ENCODE measurements around the gene ETV6. TPM values are rescaled to one million over a fixed set of nuclear protein-coding genes. Genes with fewer than 3 reads are reported as not detected.

ETV6 gene
- total RNA-seq, 2 experiments from 2014 or later: 17.1 to 19.3 TPM

GRCh38 chr12:11829764-11830194 lies 180.3 kb downstream of the ETV6 start:
- H3K36me3 ChIP-seq (ENCODE audit: insufficient read depth, low read length): no peaks in the 10 kb centered on the region; the same call in none of the 2 replicates
- H2AFZ ChIP-seq (ENCODE audit: low read length): no peak overlapping the region
- intact Hi-C loops (cut with micrococcal nuclease; ENCODE audit: unreplicated experiment): no loop called here
- H3K79me2 ChIP-seq (ENCODE audit: insufficient read depth, low read depth, low read length): peaks cover 4% of the 10 kb centered on the region; the same call in 1 of the 2 replicates
- no peaks in the 10 kb centered on the region for H3K9me2 ChIP-seq (ENCODE audit: insufficient read depth, low read length)
- H3K9me3 ChIP-seq (ENCODE audit: low read length): no peaks in the 10 kb centered on the region
- ChIA-PET POLR2A (interaction anchor here (0.7 to 1.2 kb wide), 5 partner anchors 17 to 192 kb away, joined by 3 to 5 read pairs (median 3); no protein-coding TSS in a partner anchor), CTCF (ENCODE audit: unreplicated experiment) (no interaction called here)
- H3K4me2 ChIP-seq (ENCODE audit: low read length): peak overlapping the region; percentile 31; the same call in 1 of the 2 replicates
- no peak for TF ChIP-seq EZH2phosphoT487 (IDR thresholded peaks at IDR 0.05; ENCODE audit: borderline replicate concordance, low read depth, low read length)
- no peak for TF ChIP-seq CTCF (conservative IDR thresholded peaks at IDR 0.05; ENCODE audit: low read length)
- H3K27ac ChIP-seq (ENCODE audit: low read depth, low read length, poor library complexity, severe bottlenecking): no peak overlapping the region
- BruUV-seq (replicated peaks): no TSS peak
- DNase-seq (ENCODE audit: low spot score): no peak
- H3K4me3 ChIP-seq (ENCODE audit: low read depth, low read length, poor library complexity, severe bottlenecking): no peak overlapping the region
- H3K4me1 ChIP-seq (ENCODE audit: insufficient read depth, low read length, poor library complexity, severe bottlenecking): peaks cover 66% of the 10 kb centered on the region
- no peaks in the 10 kb centered on the region for H4K20me1 ChIP-seq (ENCODE audit: insufficient read depth, low read length)

GRCh38 chr12:11830307-11830801 lies 180.9 kb downstream of the ETV6 start:
- Histone ChIP-seq H3K9me2 (ENCODE audit: insufficient read depth, low read length) (no peaks in the 10 kb centered on the region), H3K4me2 (ENCODE audit: low read length) (peak overlapping the region; percentile 31; the same call in 1 of the 2 replicates), H3K4me3 (ENCODE audit: low read depth, low read length, poor library complexity, severe bottlenecking) (no peak overlapping the region), H3K36me3 (ENCODE audit: insufficient read depth, low read length) (no peaks in the 10 kb centered on the region; the same call in none of the 2 replicates), H3K27ac (ENCODE audit: low read depth, low read length, poor library complexity, severe bottlenecking) (no peak overlapping the region), H3K4me1 (ENCODE audit: insufficient read depth, low read length, poor library complexity, severe bottlenecking) (peaks cover 66% of the 10 kb centered on the region), H4K20me1 (ENCODE audit: insufficient read depth, low read length) (no peaks in the 10 kb centered on the region), H3K9me3 (ENCODE audit: low read length) (no peaks in the 10 kb centered on the region), H3K79me2 (ENCODE audit: insufficient read depth, low read depth, low read length) (peaks cover 6% of the 10 kb centered on the region; the same call in 1 of the 2 replicates), H2AFZ (ENCODE audit: low read length) (peak overlapping the region; percentile 6; the same call in 1 of the 2 replicates)
- no peak for DNase-seq (ENCODE audit: low spot score)
- CTCF ChIA-PET (ENCODE audit: unreplicated experiment): no interaction called here
- POLR2A ChIA-PET: interaction anchor here (0.7 to 1.2 kb wide), 7 partner anchors 13 to 192 kb away, joined by 3 to 5 read pairs (median 3); no protein-coding TSS in a partner anchor
- TF ChIP-seq EZH2phosphoT487 (IDR thresholded peaks at IDR 0.05; ENCODE audit: borderline replicate concordance, low read depth, low read length) (no peak), CTCF (conservative IDR thresholded peaks at IDR 0.05; ENCODE audit: low read length) (no peak)
- intact Hi-C loops (cut with micrococcal nuclease; ENCODE audit: unreplicated experiment): no loop called here
- BruUV-seq (replicated peaks): no TSS peak

- H3K9me2 ChIP-seq (ENCODE audit: insufficient read depth, low read length): no peaks in the 10 kb centered on the region
- ChIA-PET CTCF (ENCODE audit: unreplicated experiment) (no interaction called here), POLR2A (interaction anchor here (0.7 to 2.9 kb wide), 5 partner anchors 13 to 166 kb away, joined by 3 to 9 read pairs (median 3); no protein-coding TSS in a partner anchor)
- no peak for TF ChIP-seq EZH2phosphoT487 (IDR thresholded peaks at IDR 0.05; ENCODE audit: borderline replicate concordance, low read depth, low read length)
- no peak for TF ChIP-seq CTCF (conservative IDR thresholded peaks at IDR 0.05; ENCODE audit: low read length)
- H3K79me2 ChIP-seq (ENCODE audit: insufficient read depth, low read depth, low read length): peaks cover 6% of the 10 kb centered on the region; the same call in 1 of the 2 replicates
- no TSS peak for BruUV-seq (replicated peaks)
- no peaks in the 10 kb centered on the region; the same call in 1 of the 2 replicates for H3K36me3 ChIP-seq (ENCODE audit: insufficient read depth, low read length)
- H3K4me3 ChIP-seq (ENCODE audit: low read depth, low read length, poor library complexity, severe bottlenecking): no peak overlapping the region
- H3K9me3 ChIP-seq (ENCODE audit: low read length): no peaks in the 10 kb centered on the region
- intact Hi-C loops (cut with micrococcal nuclease; ENCODE audit: unreplicated experiment): no loop called here
- H4K20me1 ChIP-seq (ENCODE audit: insufficient read depth, low read length): no peaks in the 10 kb centered on the region
- DNase-seq (ENCODE audit: low spot score): no peak
- no peak overlapping the region for H2AFZ ChIP-seq (ENCODE audit: low read length)
- H3K4me1 ChIP-seq (ENCODE audit: insufficient read depth, low read length, poor library complexity, severe bottlenecking): peaks cover 69% of the 10 kb centered on the region
- no peak overlapping the region for H3K27ac ChIP-seq (ENCODE audit: low read depth, low read length, poor library complexity, severe bottlenecking)
- H3K4me2 ChIP-seq (ENCODE audit: low read length): no peak overlapping the region
Observed at GRCh38 chr12:11832093-11832492, 182.6 kb downstream of the ETV6 start.
